ENCODE data around the gene PPM1L.

GRCh38 chr3:160765211-160765610, 9.2 kb downstream of the PPM1L start:
- TF ChIP-seq ZNF565 (CRISPR knock-in tag; conservative IDR thresholded peaks at IDR 0.05; ENCODE audit: low read depth): no peak
- no peak for TF ChIP-seq CSRNP3 (CRISPR knock-in tag; IDR thresholded peaks at IDR 0.05)
- TF ChIP-seq ZFP30 (CRISPR knock-in tag; IDR thresholded peaks at IDR 0.05): no peak
- no peak for TF ChIP-seq CSDC2 (CRISPR knock-in tag; IDR thresholded peaks at IDR 0.05)
- TF ChIP-seq ISL1 (CRISPR knock-in tag; IDR thresholded peaks at IDR 0.05): no peak
- TF ChIP-seq PPARA (CRISPR knock-in tag; IDR thresholded peaks at IDR 0.05; ENCODE audit: borderline replicate concordance): no peak
- TF ChIP-seq BACH2 (CRISPR knock-in tag; IDR thresholded peaks at IDR 0.05; ENCODE audit: borderline replicate concordance): no peak
- no peak for TF ChIP-seq ARNTL (CRISPR knock-in tag; IDR thresholded peaks at IDR 0.05; ENCODE audit: borderline replicate concordance, low read depth)

All from SK-N-SH treated with all-trans-retinoic acid at 6 μM for 48 hours (cell line).